Measurements from ENCODE around the gene IL17RD.

- TF ChIP-seq CTCF (conservative IDR thresholded peaks at IDR 0.05; ENCODE audit: low read depth, low read length) (no peak), EZH2 (IDR thresholded peaks at IDR 0.05; ENCODE audit: borderline replicate concordance, low read depth, low read length, poor library complexity, severe bottlenecking) (no peak)
Measured at GRCh38 chr3:57052662-57053061, 112.5 kb downstream of the IL17RD start.
